SK-N-MC (cell line): ENCODE results near the gene NHERF2.

Experiments
- EZH2 ChIP-seq: fragments of 200-600 bp; sonication (generic); IDR thresholded peaks from one replicate; pipeline ENCODE4 v1.6.1; 2017; ENCODE audit warnings: antibody characterized with exemption
- FOXP2 ChIP-seq: optimal IDR thresholded peaks from 2 replicates; pipeline ENCODE3; 2011; ENCODE audit warnings: mild to moderate bottlenecking, moderate library complexity; ENCODE audit not compliant: insufficient read depth; ENCODE audit errors: extremely low read length, control extremely low read depth
- POLR2AphosphoS5 ChIP-seq: IDR thresholded peaks from 2 replicates; pipeline ENCODE4 v1.6.1; 2012; ENCODE audit warnings: mild to moderate bottlenecking, low read depth, low read length, borderline replicate concordance

DNA sequence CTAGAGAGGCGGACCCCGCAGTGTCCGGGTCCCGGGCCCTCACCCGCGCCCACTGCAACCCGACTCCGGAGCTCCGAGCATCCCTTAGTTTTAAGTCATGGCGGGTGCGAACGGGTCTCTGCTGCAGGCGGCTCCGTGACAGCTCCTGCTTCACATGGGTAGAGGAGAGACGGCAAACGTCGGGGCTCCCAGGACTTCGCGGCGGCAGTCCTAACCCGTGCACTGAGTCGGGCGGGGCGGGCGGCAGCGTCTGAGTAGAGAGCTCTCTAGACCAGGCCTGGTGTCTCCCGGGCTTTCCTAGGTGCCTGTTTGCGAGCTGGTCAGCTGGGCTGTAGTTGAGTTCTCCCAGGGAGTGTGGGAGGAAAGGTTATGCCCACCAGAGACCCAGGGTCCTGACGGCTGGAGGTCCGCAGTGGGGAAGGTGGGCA, 21.4 kb downstream of the NHERF2 start:
- TF ChIP-seq POLR2AphosphoS5: no peak
- no peak for TF ChIP-seq EZH2
- TF ChIP-seq FOXP2: no peak
